ENCODE data around the gene PIGV. TPM values are rescaled to one million over a fixed set of nuclear protein-coding genes. Genes with fewer than 3 reads are reported as not detected.

PIGV gene
- 10 to 100 TPM; 13.5 to 22.9 TPM for total RNA-seq

GRCh38 chr1:26787706-26788514 is at the start of gene PIGV:
TSS of gene PIGV (plus strand) at chr1:26787950. CDS start at chr1:26790816, 2,866 bp downstream.
- Histone ChIP-seq H3K27ac (peak within 1 kb of the TSS; percentile 99 to 100), H3K36me3 (no peaks in the 10 kb centered on the region), H3K4me3 (peak within 1 kb of the TSS; percentile 85), H3K9me3 (no peaks in the 10 kb centered on the region), H3K27me3 (replicated peaks; ENCODE audit: insufficient read depth) (no peaks in the 10 kb centered on the region), H3K4me1 (ENCODE audit: control insufficient read depth in 1 of 2, low read depth in 2 of 2) (peaks cover 29 to 39% of the 10 kb centered on the region in 2 donors)
- ATAC-seq (ENCODE audit: insufficient number of reproducible peaks, low FRiP score, low read depth) (peak; percentile 72), DNase-seq (ENCODE audit: low spot score) (peak; percentile 42)
- peak; percentile 36 for TF ChIP-seq CTCF (IDR thresholded peaks at IDR 0.05)

DNA sequence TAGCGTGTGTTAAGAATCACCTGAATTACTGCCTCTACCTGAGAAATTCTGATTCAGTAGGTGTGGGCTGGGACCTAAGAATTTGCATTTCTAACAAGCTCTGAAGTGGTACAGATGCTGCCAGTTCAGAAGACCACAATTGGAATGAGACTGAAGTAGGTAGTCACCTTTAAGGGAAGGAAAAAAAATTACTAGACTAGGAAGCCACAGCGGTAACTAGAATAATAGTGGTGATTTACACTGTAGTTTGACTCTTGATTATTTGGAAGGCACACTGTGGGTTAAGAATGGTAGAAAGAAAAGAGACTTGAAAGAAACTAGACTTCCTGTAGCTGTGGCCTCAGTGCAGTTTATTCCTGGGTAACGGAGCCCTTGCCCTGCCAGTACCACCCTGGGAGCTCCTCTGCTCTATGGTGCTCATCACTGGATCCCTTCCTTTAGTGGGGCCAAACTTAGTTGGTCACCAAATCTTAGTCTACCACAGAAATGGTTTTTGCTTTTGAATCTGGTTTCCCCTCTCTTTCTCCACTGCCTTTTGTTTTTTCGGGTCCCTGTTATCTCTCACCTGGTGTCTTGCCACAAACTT is 48.3 kb upstream of the PIGV start:
- ATAC-seq (ENCODE audit: insufficient number of reproducible peaks, low FRiP score, low read depth) (no peak), DNase-seq (ENCODE audit: low spot score) (no peak)
- Histone ChIP-seq H3K27ac (no peak overlapping the region), H3K4me3 (no peak overlapping the region), H3K9me3 (no peaks in the 10 kb centered on the region), H3K27me3 (replicated peaks; ENCODE audit: insufficient read depth) (no peaks in the 10 kb centered on the region), H3K4me1 (ENCODE audit: control insufficient read depth in 1 of 2, low read depth in 2 of 2) (peaks cover 16 to 26% of the 10 kb centered on the region in 2 donors), H3K36me3 (peaks cover 26% of the 10 kb centered on the region)
- TF ChIP-seq CTCF (IDR thresholded peaks at IDR 0.05): no peak

DNA sequence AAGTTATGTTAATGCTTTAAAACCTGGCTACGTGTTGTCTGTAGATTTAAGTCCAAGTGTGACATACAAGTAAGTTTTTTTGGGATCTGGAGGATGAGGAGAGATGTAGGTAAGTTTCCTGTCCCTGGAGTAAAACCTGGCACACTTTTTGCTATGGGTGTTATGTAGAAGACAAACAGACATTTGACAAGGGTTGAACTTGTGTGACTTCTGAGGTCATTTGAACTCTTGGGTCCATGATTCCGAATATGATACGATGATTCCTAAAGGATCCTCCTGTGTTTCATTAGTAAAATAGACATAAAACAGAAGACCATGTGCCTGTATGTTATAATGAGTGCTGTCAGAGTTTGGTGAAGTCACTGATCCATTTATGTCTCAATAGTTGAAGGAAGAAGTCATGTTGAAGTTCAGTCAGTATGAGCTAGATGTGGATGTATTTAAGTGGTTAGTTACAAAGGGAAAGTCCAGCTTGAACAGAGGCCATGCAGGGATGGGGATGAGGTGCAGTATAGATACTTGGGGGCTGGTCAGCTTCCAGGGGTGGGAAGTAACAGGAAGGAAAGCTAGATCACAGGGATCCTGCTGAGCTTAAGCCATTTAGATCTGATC is 47.6 kb upstream of the PIGV start:
- ATAC-seq (ENCODE audit: insufficient number of reproducible peaks, low FRiP score, low read depth) (no peak), DNase-seq (ENCODE audit: low spot score) (no peak)
- Histone ChIP-seq H3K4me1 (ENCODE audit: control insufficient read depth in 1 of 2, low read depth in 2 of 2) (peaks cover 20 to 26% of the 10 kb centered on the region in 2 donors), H3K27ac (no peak overlapping the region), H3K4me3 (no peak overlapping the region), H3K27me3 (replicated peaks; ENCODE audit: insufficient read depth) (no peaks in the 10 kb centered on the region), H3K36me3 (peaks cover 25% of the 10 kb centered on the region), H3K9me3 (no peaks in the 10 kb centered on the region)
- no peak for TF ChIP-seq CTCF (IDR thresholded peaks at IDR 0.05)

- no peak for TF ChIP-seq CTCF (IDR thresholded peaks at IDR 0.05)
- no peak overlapping the region for H3K4me3 ChIP-seq
- H3K4me1 ChIP-seq (ENCODE audit: control insufficient read depth in 1 of 2, low read depth in 2 of 2): peaks cover 28 to 30% of the 10 kb centered on the region in 2 donors
- no peak overlapping the region for H3K27ac ChIP-seq
- H3K27me3 ChIP-seq (replicated peaks; ENCODE audit: insufficient read depth): no peaks in the 10 kb centered on the region
- ATAC-seq (ENCODE audit: insufficient number of reproducible peaks, low FRiP score, low read depth) (no peak), DNase-seq (ENCODE audit: low spot score) (no peak)
- no peaks in the 10 kb centered on the region for H3K9me3 ChIP-seq
- peaks cover 22% of the 10 kb centered on the region for H3K36me3 ChIP-seq
Observed at GRCh38 chr1:26740952-26741351, 46.8 kb upstream of the PIGV start.

GRCh38 chr1:26743426-26744059 is 44.2 kb upstream of the PIGV start:
- peaks cover 6% of the 10 kb centered on the region for H3K36me3 ChIP-seq
- peak overlapping the region; percentile 69 to 90 for H3K27ac ChIP-seq
- no peak for DNase-seq (ENCODE audit: low spot score)
- ATAC-seq (ENCODE audit: insufficient number of reproducible peaks, low FRiP score, low read depth): no peak
- TF ChIP-seq CTCF (IDR thresholded peaks at IDR 0.05): no peak
- H3K9me3 ChIP-seq: no peaks in the 10 kb centered on the region
- H3K4me3 ChIP-seq: peak overlapping the region; percentile 1
- no peaks in the 10 kb centered on the region for H3K27me3 ChIP-seq (replicated peaks; ENCODE audit: insufficient read depth)
- H3K4me1 ChIP-seq (ENCODE audit: control insufficient read depth in 1 of 2, low read depth in 2 of 2): peaks cover 40 to 54% of the 10 kb centered on the region in 2 donors

Measured in thoracic aorta (tissue), 2 donors.